HT-29 (cell line): ENCODE data around the gene DDIAS. TPM values are rescaled to one million over a fixed set of nuclear protein-coding genes. Genes with fewer than 3 reads are reported as not detected.
"Not testable (repeated sequence)": the region's sequence is repeated elsewhere in the genome, so short reads cannot be mapped to it uniquely, and the experiment has no call there.

Source experiments
- DNase-seq: peaks from one replicate; pipeline ENCODE4 v3.0.0-alpha.2; 2015; ENCODE audit warnings: low spot score
- total RNA-seq: library from RNA; depleted of rRNA; stranded (reverse); fragments of >200 nt; shearing (Covaris generic); gene quantifications from 2 replicates; pipeline ENCODE4 v1.2.3, GENCODE V29; 2014; rRNA removed

DDIAS gene
- 5.2 and 5.7 TPM in 2 replicates for total RNA-seq

- DNase-seq: peak; percentile 100
Measured at GRCh38 chr11:82901165-82901921, at the start of gene DDIAS. Gene DDIAS (plus strand): TSS chr11:82901736. CDS start chr11:82914739, 13,003 bp downstream.

GRCh38 chr11:82854242-82854641 is 47.3 kb upstream of the DDIAS start:
- no peak for DNase-seq

GRCh38 chr11:82854916-82855315 is 46.6 kb upstream of the DDIAS start:
- not testable (repeated sequence) for DNase-seq

GRCh38 chr11:82855616-82856015 is 45.9 kb upstream of the DDIAS start:
- DNase-seq: no peak

- no peak for DNase-seq
Measured at GRCh38 chr11:82857145-82857544, 44.4 kb upstream of the DDIAS start.

GRCh38 chr11:82858133-82858532 is 43.4 kb upstream of the DDIAS start:
- no peak for DNase-seq

GRCh38 chr11:82858556-82859091 is 42.9 kb upstream of the DDIAS start:
- no peak for DNase-seq

- DNase-seq: no peak
Measured at GRCh38 chr11:82859750-82860149, 41.8 kb upstream of the DDIAS start.

- DNase-seq: no peak
Measured at GRCh38 chr11:82862379-82862778, 39.2 kb upstream of the DDIAS start.

GRCh38 chr11:82863209-82863608 is 38.3 kb upstream of the DDIAS start:
- DNase-seq: no peak

GRCh38 chr11:82864268-82864667 is 37.3 kb upstream of the DDIAS start:
- peak; percentile 70 for DNase-seq

GRCh38 chr11:82865841-82866240 is 35.7 kb upstream of the DDIAS start:
- DNase-seq: no peak

- DNase-seq: peak; percentile 90
Measured at GRCh38 chr11:82867495-82868082, 33.9 kb upstream of the DDIAS start.

- DNase-seq: no peak
Measured at GRCh38 chr11:82869657-82870056, 31.9 kb upstream of the DDIAS start.

GRCh38 chr11:82871646-82872045 is 29.9 kb upstream of the DDIAS start:
- DNase-seq: no peak

GRCh38 chr11:82872377-82873150 is 29.0 kb upstream of the DDIAS start:
- no peak for DNase-seq

GRCh38 chr11:82873919-82874333 is 27.6 kb upstream of the DDIAS start:
- no peak for DNase-seq

GRCh38 chr11:82874646-82875523 is 26.7 kb upstream of the DDIAS start:
- no peak for DNase-seq

GRCh38 chr11:82883853-82884252 is 17.7 kb upstream of the DDIAS start:
- no peak for DNase-seq

- no peak for DNase-seq
Measured at GRCh38 chr11:82889133-82890001, 12.2 kb upstream of the DDIAS start.
